Right lung (tissue), 10 donors: Measurements from ENCODE around the gene R3HDM1. TPM values are rescaled to one million over a fixed set of nuclear protein-coding genes. Genes with fewer than 3 reads are reported as not detected.
"Not testable (repeated sequence)": the region's sequence is repeated elsewhere in the genome, so short reads cannot be mapped to it uniquely, and the experiment has no call there.

Experiments used
- DNase-seq, 2 donors: peaks; one replicate each; pipeline ENCODE4 v3.0.0-alpha.2; 2013
- long read RNA-seq, 8 donors: transcript quantifications; one replicate each; lab custom pipeline, GENCODE V29; 2026
- polyA plus RNA-seq, 5 donors: library from polyadenylated mRNA; unstranded; fragments of 120-200 nt; gene quantifications; one replicate each; pipeline versions ENCODE4 v1.2.1 to v1.2.3, GENCODE V29; 2013; ENCODE audit warnings: inconsistent platforms in 1 of 5, low replicate concordance in 1 of 5; ENCODE audit not compliant: insufficient read length in 5 of 5, insufficient read depth in 1 of 5

Gene R3HDM1
- polyA plus RNA-seq, result 10 to 100 TPM; 31.2 to 39.2 (median 38.2) TPM
- long read RNA-seq, donor 1, partial matches to known transcripts, result 0 of 1 reads
- long read RNA-seq, donor 1, other reads (novel, unspliced or antisense), result 0 of 1 reads
- long read RNA-seq, donor 2, full-length matches to known transcripts, result 2 of 2 reads
- long read RNA-seq, donor 2, partial matches to known transcripts, result 0 of 2 reads
- long read RNA-seq, donor 2, other reads (novel, unspliced or antisense), result 0 of 2 reads
- long read RNA-seq, donor 3, result 0 reads
- long read RNA-seq, donor 4, partial matches to known transcripts, result 15 of 15 reads
- long read RNA-seq, donor 4, other reads (novel, unspliced or antisense), result 0 of 15 reads
- long read RNA-seq, donor 5, partial matches to known transcripts, result 0 of 1 reads
- long read RNA-seq, donor 5, other reads (novel, unspliced or antisense), result 0 of 1 reads
- long read RNA-seq, donor 6, partial matches to known transcripts, result 0 of 1 reads
- long read RNA-seq, donor 6, other reads (novel, unspliced or antisense), result 0 of 1 reads
- long read RNA-seq, donor 7, partial matches to known transcripts, result 0 of 2 reads
- long read RNA-seq, donor 7, other reads (novel, unspliced or antisense), result 0 of 2 reads
- long read RNA-seq, donor 8, result 0 reads

DNA sequence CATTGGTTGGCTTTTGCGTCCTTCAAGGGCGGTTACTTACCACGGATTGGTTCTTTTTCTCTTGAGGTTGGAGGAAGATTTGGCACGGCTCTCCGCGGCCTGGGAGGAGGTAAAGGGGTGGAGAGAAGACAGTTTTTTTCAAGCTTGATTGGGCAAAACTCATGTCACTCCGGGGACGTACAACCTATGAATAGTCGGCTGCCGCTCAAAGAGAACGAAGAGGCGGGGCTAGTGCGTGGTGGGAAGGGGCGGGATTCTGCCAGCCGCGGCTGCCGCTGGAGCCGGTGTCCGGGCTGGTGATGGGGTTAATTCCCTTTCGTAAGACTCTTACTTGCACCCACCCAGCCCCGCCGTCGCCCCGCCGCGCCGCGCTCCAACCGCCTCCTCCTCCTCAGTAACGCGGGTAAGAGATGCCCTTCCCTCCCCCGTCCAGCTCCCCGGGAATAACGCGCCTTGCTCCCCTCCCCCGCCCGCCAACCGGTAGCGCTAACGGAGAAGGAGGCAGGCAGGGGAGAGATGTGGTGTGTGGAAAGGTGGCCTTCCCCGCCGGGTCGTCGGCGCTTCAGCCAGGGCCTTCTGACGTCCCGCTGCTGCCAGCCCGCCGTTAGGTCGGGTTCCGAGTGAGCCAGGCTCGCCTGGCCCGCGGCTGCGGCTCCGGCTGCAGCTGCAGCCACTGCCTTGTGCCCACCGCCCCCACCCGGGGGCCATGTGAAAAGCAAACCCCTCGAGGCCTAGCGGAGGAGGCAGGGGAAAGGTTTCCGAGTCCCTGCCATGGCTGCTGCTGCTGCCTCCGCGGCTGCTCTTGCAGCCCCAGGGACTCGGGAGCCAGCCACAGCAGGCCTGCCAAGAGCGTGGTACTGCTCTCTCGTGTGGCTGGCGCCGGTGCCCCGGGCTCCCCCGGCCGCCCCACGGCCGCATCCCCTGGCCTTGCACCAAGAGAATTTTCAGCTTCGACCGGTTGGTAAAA is at the start of gene R3HDM1:
TSS of gene R3HDM1 (plus strand) at position 254 of the 967 bp plus-strand sequence. CDS start 73,362 bp downstream, outside the sequence.
- peak; percentile 100 for DNase-seq

DNA sequence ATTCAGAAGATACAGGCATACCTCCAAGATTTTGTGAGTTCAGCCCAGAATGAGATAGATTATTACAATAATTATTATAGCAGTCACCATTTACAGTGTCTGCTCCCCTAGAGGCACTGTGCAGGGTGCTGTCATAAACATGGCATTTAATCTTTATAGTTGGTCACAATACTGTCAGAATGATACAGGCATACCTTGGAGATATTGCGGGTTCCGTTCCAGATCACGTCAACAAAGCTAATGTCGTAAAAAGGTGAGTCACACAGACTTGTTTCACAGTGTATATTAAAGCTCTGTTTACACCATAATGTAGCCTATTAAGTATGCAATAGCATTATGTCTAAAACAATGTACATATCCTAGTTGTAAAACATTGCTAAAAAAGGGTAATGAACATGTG is 45.8 kb upstream of the R3HDM1 start:
- no peak for DNase-seq

DNA sequence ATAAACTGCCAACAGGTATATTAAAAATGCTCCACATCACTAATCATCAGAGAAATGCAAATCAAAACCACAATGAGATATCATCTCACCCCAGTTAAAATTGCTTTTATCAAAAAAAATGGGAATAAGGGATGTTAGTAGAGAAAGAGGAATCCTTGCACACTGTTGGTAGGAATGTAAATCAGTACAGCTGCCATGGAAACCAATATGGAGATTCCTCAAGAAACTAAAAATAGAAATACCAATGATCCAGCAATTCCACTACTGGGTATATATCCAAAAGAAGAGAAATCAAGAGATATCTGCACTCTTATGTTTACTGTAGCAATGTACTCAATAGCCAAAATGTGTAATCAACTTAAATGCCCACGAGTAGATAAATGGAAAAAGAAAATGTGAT is 40.9 kb upstream of the R3HDM1 start:
- DNase-seq, result no peak

DNA sequence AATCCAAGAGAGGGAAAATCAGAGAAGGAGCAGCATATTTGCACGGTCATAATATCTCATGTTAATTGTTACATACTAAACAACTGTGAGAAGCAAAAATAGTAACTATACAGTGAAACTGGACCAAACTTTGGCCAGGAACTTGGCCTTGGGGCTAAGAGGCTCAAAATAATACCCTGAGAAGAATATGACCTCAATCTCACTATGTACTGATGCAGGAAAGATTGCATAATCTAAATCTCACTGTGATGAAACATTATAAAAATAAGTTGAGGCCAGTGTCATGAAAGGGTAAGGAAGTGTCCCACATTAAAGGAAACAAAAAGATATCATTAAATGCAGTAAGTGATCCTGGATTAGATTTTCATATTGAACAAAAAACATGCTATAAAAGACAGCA is 36.8 kb upstream of the R3HDM1 start:
- DNase-seq, result no peak

DNA sequence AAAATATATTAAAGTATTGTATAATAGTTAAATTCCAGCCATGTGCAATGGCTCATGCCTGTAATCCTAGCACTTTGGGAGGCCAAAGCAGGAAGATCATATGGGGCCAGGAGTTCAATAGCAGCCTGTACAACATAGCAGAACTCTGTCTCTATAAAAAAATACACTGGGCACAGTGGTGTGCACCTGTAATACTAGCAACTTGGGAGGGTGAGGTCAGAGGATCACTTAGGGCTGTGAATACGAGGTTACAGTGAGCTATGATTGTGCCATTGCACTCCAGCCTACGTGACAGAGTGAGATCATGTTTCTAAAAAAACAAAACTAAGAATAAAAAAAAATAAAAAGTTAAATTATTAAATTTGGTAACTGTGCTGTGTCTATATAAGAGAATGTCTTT is 36.4 kb upstream of the R3HDM1 start:
- DNase-seq, result no peak

DNA sequence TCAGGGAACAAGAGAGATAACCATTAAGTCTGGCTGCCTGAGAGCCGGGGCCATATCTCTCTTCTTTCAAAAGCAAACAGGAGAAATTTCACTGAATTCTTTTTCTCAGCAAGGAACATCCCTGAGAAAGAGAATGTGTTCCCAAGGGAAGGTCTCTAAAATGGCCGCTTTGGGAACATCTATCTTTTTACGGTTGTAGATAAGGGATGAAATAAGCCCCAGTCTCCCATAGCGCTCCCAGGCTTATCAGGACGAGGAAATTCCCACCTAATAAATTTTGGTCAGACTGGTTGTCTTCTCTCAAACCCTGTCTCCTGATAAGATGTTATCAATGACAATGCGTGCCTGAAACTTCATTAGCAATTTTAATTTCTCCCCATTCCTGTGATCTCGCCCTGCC is 32.7 kb upstream of the R3HDM1 start:
- DNase-seq, result not testable (repeated sequence)

DNA sequence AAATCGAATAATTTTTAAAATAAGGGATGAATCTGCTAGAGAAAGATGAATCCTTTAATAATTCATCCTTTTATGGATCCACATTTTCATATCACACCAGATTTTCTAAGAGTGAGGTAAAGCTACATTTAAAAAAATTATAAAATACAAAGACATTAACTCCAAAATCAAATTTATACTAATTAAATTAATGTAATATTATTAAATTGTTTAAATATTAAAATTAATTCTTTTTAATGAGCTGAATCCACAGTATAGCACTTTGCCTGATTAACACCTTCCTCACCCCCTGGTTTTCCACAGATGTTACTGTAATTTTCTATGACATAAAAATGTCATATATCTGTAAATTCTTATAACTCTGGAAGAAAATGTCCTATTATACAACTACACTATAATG is 26.5 kb upstream of the R3HDM1 start:
- DNase-seq, result no peak

DNA sequence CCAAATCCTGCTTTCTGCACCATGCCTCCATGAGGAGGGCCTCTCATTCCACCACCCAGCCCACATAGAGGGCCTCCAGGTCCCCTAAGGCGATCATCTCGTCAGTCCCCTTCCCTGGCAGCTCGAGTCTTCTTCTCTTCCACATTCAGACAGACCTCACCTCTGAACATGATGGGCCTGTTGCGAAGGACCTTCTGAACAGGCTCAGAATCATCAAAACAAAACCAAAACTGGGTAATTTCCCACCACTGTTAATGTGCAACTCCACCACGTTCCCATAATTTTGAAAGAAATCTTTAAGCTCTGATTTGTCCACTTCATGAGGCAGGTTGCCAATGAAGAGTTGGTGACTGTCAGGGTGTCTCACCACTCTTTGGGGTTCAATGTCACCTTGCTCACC is 20.7 kb upstream of the R3HDM1 start:
- no peak for DNase-seq

DNA sequence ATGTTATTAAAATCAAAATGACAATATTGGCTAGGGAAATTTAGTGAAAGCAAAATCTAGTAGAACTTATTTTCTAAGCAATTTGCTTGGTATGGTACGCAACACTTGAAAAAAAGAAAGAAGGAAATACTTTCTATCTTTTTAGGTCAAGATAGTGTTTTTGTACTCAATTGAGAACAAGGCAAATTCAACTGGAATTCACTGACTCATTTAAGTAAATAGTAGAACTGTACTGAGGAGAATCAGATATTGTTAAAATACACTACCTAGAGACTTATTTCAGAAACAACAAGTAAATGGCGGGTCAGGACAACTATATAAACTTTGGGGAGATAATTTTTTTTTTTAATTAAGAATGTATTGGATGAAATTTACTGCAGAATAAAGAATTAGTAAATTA is 19.2 kb upstream of the R3HDM1 start:
- DNase-seq, result no peak

DNA sequence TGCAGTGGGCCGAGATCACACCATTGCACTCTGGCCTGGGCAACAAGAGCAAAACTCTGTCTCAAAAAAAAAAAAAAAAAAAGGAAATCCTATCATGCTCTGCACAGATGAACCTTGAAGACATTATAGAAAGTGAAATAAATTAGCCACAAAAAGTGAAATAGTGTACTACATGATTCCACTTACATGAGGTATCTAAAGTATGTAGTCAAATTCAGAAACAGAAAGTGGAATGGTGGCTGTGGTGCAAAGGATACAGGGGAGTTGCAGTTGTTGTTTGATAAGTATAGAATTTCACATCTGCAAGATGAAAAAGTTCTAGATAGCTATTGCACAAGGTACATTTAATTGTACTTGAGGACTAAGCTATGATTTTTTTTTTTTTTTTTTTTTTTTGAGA is 5.5 kb upstream of the R3HDM1 start:
- DNase-seq, result no peak

DNA sequence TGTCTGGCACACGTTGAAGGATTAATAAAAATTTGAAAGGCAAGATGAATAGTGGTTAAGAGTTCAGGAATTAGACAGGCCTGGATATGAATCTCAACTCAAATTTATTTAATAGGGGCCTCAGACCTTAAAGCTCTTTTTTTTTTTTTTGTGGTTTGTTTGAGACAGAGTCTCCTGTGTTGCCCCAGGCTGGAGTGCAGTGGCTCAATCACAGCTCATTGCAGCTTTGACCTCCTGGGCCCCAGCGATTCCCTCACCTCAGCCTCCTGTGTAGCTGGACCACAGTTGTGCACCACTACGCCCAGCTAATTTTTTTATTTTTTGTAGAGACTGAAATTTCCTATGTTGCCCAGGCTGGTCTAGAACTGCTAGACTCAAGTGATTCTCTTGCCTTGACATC is 3.3 kb upstream of the R3HDM1 start:
- no peak for DNase-seq

DNA sequence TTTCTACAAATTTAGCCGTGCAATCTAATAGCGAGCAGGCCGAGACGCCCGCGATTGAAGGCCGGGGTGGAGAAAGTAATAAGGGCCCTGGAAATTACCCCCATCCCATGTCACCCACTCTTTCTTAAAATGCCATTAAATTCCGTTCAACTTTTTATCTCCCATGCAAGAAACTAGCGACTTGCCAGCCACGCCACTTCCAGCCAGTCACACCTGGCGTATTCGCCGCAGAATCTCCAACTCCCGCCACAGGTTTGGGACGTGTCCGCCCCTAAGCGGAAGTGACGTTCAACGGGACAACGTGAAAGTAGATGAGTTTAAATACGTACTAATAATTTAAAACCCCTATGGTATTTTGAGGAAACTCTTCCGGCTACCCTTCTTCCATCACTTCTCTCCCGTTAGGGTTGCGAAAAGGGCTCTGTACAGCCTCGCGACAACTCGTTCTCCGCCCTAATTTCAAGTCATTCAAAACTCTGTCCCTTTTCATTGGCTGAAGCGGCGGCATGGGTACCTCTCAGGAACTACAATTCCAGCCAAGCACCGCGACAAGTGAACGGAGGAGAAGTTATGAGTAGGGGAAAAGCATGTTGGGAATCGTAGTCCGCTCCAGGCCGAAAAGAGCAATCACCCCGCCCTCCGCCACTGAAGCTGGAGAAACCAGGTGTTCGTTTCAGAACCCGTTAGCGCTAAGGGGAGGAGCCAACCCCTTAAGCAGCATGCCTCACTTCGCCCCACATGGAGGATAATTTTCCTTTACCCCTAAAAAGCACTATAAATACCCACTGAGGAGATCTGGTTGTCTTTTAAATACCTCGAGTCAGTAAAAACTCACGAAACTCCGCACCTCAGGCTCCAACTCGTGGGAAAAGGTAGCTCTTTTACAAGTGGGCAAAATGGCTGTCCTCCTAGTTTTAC is 712 bp upstream of the R3HDM1 start, which contains the start of gene ZRANB3:
TSS of gene ZRANB3 (minus strand) at position 906 of the 918 bp plus-strand sequence.
- peak; percentile 95 to 97 for DNase-seq

DNA sequence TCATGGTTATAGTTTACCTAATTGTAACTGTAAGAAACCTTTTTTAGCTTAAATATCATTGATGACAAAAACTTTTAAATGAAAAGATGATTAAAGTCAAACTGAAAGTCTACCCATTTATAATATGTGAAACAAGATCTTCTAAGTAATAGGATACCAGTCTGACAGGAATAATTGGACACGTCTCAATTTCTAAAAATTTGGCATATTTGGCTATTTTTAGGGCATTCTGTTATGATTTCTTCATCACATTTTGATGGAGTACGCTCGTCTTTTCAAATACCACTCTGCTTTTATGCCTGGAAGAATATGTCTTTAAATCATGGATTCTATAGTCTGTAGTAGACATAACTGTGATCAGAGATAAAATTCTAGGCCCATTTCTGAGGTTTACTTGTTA is 1.3 kb downstream of the R3HDM1 start:
- DNase-seq, result no peak

DNA sequence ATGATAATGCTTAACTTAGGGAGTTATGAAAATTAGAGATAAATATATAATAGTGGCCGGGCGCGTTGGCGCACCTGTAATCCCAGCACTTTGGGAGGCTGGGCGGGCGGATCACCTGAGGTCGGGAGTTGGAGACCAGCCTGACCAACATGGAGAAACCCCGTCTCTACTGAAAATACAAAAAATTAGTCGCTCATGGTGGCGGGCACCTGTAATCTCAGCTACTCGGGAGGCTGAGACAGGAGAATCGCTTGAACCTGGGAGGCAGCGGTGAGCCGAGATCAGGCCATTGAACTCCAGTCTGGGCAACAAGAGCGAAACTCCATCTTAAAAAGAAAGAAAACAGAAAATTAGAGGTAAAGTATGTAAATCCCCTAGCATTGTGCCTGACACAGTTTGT is 2.3 kb downstream of the R3HDM1 start:
- not testable (repeated sequence) for DNase-seq

DNA sequence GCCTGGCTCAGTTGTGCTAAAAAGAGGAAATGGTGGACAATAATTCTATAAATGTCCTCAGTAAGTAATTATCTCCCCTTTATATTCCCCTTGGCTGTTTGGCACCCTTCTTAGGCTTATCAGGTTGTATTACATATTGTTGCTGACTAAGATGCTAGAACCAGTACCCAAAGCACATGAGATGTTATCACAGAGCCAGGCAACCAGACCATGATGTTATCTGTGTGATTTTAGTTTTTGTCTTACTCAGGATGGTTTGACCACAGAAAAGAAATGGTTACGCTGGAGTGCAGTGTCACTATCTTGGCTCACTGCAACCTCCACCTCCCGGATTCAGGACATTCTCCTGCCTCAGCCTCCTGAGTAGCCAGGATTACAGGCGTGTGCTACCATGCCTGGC is 15.2 kb downstream of the R3HDM1 start:
- no peak for DNase-seq

DNA sequence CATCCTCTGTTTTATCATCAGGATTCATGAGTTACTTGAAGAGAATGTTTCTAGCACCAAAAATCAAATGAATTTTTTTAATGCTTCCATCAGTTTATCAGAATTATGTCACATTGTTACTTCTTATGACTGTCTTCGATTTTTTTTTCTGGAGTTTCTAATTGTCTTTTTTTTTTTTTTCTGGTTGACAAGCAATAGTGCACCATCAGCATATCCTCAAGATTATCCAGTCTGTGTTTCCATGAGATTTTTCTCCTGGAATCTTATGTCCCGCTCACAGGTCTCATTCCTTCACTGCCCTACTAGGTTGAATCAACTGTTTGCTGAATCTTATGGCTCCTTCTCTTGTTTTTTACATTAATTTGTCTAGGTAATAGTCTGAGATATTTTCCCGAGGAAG is 16.0 kb downstream of the R3HDM1 start:
- no peak for DNase-seq

DNA sequence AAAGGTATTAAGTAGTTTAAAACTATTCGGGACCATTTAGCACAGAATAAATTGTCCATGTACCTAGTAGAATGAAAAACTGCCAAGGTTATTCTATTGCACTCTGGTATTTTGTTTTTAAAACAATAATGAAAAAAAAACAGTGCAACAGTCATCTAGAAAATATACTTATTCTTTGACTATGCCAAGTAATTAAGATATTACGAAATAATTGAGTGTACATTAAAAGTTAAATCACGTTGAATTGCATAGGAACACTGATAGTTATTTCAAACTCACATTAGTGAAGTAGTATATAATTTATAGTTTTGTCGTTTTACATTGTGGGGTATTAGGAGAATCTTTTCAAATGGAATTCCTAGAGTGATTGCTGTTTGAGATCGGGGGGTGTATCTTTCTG is 20.1 kb downstream of the R3HDM1 start:
- DNase-seq, result no peak

DNA sequence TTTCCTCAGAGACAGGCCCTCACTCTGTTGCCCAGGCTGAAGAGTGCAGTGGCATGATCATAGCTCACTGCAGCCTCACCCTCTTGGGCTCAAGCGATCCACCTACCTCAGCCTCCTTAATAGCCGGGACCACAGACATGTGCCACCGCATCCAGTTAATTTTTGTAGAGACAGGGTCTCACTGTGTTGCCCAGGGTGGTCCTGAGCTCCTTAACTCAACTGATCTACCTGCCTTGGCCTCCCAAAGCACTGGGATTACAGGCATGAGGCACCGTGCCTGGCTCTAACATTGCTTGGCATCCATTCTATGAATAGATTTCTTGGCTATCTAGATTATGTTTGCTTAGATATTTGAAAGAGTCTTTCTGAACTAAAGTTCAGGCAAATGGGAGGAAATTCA is 21.6 kb downstream of the R3HDM1 start:
- no peak for DNase-seq

DNA sequence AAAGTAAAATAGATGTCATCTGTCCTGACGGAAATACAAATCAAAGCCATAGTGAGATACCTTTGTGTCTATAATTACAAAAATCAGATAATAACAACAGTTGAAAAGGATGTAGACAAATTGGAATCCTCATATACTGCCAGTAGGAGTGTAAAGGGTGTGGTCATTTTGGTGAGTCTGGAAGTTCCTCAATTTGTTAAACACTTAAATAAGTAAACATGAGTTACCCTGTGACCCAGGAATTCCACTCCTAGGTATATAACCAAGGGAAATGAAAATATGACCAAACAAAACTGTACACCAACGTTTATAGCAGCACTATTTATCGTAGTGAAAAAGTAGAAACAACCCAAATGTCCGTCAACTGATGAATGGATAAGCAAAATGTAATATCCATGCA is 24.0 kb downstream of the R3HDM1 start:
- no peak for DNase-seq

DNA sequence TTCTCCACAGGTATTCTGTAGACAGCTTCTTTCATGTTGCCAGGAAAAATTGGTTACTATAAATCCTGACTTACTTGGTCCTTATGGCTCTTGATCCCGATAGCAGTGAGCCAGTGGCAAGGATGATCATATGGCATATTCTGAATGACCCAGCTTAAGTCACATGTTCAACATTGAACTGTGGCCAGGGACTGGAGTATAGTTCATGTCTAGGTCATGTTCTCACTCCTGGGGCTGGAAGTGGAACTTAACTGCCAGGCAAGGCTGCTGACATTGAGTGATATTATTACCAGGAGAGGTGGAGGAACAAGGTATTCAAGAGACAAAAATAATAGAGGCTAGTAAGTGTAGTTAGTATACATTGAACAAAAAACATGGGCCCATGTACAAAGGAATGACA is 26.2 kb downstream of the R3HDM1 start:
- no peak for DNase-seq

DNA sequence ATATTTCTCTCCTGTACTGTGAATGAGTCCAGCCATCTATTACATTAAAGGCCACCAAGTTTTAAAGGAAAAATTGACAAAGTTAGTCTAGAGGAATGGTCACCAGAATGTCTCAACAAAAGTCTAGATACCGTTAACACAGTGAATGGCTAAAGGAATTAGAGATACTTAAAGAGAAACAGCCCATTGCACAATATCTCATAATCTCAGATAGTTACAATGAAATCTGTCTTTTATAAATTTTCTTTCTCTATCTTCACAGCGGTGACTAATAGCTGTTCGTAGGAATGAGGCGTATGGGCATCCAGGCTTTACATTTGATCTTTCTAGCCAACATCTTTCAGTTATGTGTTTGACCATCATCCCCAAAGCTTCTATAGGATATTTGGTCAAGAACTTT is 30.6 kb downstream of the R3HDM1 start:
- no peak for DNase-seq
